HEK293 (cell line): ENCODE measurements around the gene GPR84.
A peak's percentile ranks its signal among the peaks of the same experiment; 100 is the strongest.

Source experiments
- CTCF ChIA-PET: fragments of 350-600 bp; formaldehyde crosslinking; extraction: SDS; loops from one replicate; lab custom pipeline; 2021; ENCODE audit warnings: antibody characterized with exemption; lab: Yijun Ruan, JAX
- POLR2A ChIA-PET: fragments of 300-600 bp; formaldehyde crosslinking; extraction: SDS; loops from one replicate; lab custom pipeline; 2020; ENCODE audit warnings: antibody characterized with exemption, inconsistent platforms; lab: Yijun Ruan, JAX
- H3K27ac ChIP-seq: fragments of 200-500 bp; sonication (Bioruptor generic); 2 replicates; pipeline ENCODE4 v1.5.1; 2014; ENCODE audit warnings: low read depth, low read length, control low read depth, inconsistent platforms; ENCODE audit errors: extremely low read depth
- H3K36me3 ChIP-seq, 2 experiments: fragments of 200-500 bp in 1 of 2; sonication (Bioruptor generic) in 1 of 2; 1 replicate in 1 of 2; 2 replicates in 1 of 2; pipeline ENCODE4 v1.5.1; 2014 to 2017; ENCODE audit warnings: inconsistent platforms in 2 of 2, low read length in 2 of 2; ENCODE audit not compliant: control insufficient read depth in 2 of 2, insufficient read depth in 1 of 2
- H3K4me1 ChIP-seq: fragments of 200-500 bp; sonication (Bioruptor generic); 2 replicates; pipeline ENCODE4 v1.5.1; 2014; ENCODE audit warnings: mild to moderate bottlenecking, low read length, inconsistent platforms; ENCODE audit not compliant: control insufficient read depth, insufficient read depth
- H3K4me3 ChIP-seq: 2 replicates; pipeline ENCODE4 v1.5.1; 2011; ENCODE audit warnings: low read depth, mild to moderate bottlenecking, control low read depth, low read length, moderate library complexity
- H3K9me3 ChIP-seq: fragments of 200-500 bp; sonication (Bioruptor generic); 2 replicates; pipeline ENCODE4 v1.5.1; 2014; ENCODE audit warnings: low read depth, low read length, inconsistent platforms; ENCODE audit not compliant: control insufficient read depth, insufficient read depth
- BCL11B ChIP-seq: fragments of 450-650 bp; formaldehyde crosslinking; IDR thresholded peaks from 2 replicates; pipeline ENCODE4 v1.5.1; 2016; ENCODE audit warnings: low read depth, missing biosample characterization, missing genetic modification characterization
- GLIS1 ChIP-seq: fragments of 450-650 bp; formaldehyde crosslinking; IDR thresholded peaks from 2 replicates; pipeline ENCODE4 v1.5.1; 2016; ENCODE audit warnings: missing biosample characterization, missing genetic modification characterization
- GLIS2 ChIP-seq: fragments of 450-650 bp; formaldehyde crosslinking; IDR thresholded peaks from 2 replicates; pipeline ENCODE4 v1.5.1; 2016; ENCODE audit warnings: missing biosample characterization, missing genetic modification characterization
- SETDB1 ChIP-seq: IDR thresholded peaks from one replicate; pipeline ENCODE4 v1.6.1; 2017; ENCODE audit warnings: mild to moderate bottlenecking, low read length, moderate library complexity, mixed read lengths; ENCODE audit not compliant: insufficient read length
- SP2 ChIP-seq: fragments of 450-650 bp; formaldehyde crosslinking; IDR thresholded peaks from 2 replicates; pipeline ENCODE4 v1.5.1; 2016; ENCODE audit warnings: missing biosample characterization, missing genetic modification characterization
- ZBTB17 ChIP-seq: fragments of 450-650 bp; formaldehyde crosslinking; IDR thresholded peaks from 2 replicates; pipeline ENCODE4 v1.5.1; 2016; ENCODE audit warnings: missing biosample characterization, missing genetic modification characterization
- ZBTB21 ChIP-seq: fragments of 450-650 bp; formaldehyde crosslinking; IDR thresholded peaks from 2 replicates; pipeline ENCODE4 v1.5.1; 2017; ENCODE audit warnings: missing biosample characterization, missing genetic modification characterization
- ZBTB44 ChIP-seq: fragments of 450-650 bp; IDR thresholded peaks from 2 replicates; pipeline ENCODE4 v1.5.1; 2018; ENCODE audit warnings: missing biosample characterization, mild to moderate bottlenecking, missing genetic modification characterization
- ZBTB7A ChIP-seq: fragments of 450-650 bp; formaldehyde crosslinking; IDR thresholded peaks from 2 replicates; pipeline ENCODE4 v1.5.1; 2016; ENCODE audit warnings: low read depth, missing biosample characterization, missing genetic modification characterization
- ZIC2 ChIP-seq: fragments of 450-650 bp; formaldehyde crosslinking; IDR thresholded peaks from 2 replicates; pipeline ENCODE4 v1.5.1; 2016; ENCODE audit warnings: missing biosample characterization, missing genetic modification characterization
- ZNF10 ChIP-seq: fragments of 450-650 bp; formaldehyde crosslinking; IDR thresholded peaks from 2 replicates; pipeline ENCODE4 v1.5.1; 2017; ENCODE audit warnings: missing biosample characterization, missing genetic modification characterization
- ZNF311 ChIP-seq: fragments of 450-650 bp; formaldehyde crosslinking; IDR thresholded peaks from 2 replicates; pipeline ENCODE4 v1.5.1; 2017; ENCODE audit warnings: missing biosample characterization, missing genetic modification characterization, borderline replicate concordance
- ZNF391 ChIP-seq: fragments of 450-650 bp; formaldehyde crosslinking; IDR thresholded peaks from 2 replicates; pipeline ENCODE4 v1.5.1; 2016; ENCODE audit warnings: low read depth, missing biosample characterization, missing genetic modification characterization, borderline replicate concordance
- ZNF433 ChIP-seq: fragments of 450-650 bp; formaldehyde crosslinking; IDR thresholded peaks from 2 replicates; pipeline ENCODE4 v1.5.1; 2016; ENCODE audit warnings: missing biosample characterization, missing genetic modification characterization, low read depth
- ZNF513 ChIP-seq: fragments of 450-650 bp; IDR thresholded peaks from 2 replicates; pipeline ENCODE4 v1.5.1; 2018; ENCODE audit warnings: missing biosample characterization, missing genetic modification characterization
- ZNF571 ChIP-seq: fragments of 450-650 bp; formaldehyde crosslinking; IDR thresholded peaks from 2 replicates; pipeline ENCODE4 v1.5.0; 2017; ENCODE audit warnings: missing biosample characterization, missing genetic modification characterization
- ZNF692 ChIP-seq: fragments of 450-650 bp; formaldehyde crosslinking; IDR thresholded peaks from 2 replicates; pipeline ENCODE4 v1.5.1; 2016; ENCODE audit warnings: missing biosample characterization, missing genetic modification characterization
- TF ChIP-seq, protein P1 (sequence below): fragments of 450-650 bp; formaldehyde crosslinking; IDR thresholded peaks from 2 replicates; pipeline ENCODE4 v1.5.1; 2016; ENCODE audit warnings: missing biosample characterization, missing genetic modification characterization

GPR84 gene

DNA sequence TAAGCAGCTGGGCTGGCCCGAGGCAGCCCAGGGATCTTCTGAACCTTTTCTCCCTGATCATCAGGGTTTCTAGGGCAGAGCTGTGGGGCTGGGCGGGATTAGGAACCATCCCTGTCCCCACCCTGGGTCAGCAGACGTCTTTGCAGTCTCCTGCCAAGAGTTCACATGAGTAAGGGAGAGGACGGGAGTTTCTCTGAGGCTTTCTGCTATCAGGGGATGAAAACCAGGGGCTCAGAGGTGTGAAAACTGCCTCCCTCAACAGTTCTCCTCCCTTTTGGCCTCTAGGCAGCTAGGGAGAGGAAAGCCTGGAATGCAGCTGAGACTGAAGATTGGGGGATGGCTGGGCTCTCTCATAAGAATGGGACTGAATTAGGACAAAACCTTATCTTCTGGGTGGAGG, 12.3 kb upstream of the GPR84 start (continued):
- TF ChIP-seq ZBTB21 (tag by site-specific recombination) (no peak), ZNF692 (tag by site-specific recombination) (no peak), SETDB1 (no peak), ZNF571 (no peak)
- TF ChIP-seq, protein P1, sequence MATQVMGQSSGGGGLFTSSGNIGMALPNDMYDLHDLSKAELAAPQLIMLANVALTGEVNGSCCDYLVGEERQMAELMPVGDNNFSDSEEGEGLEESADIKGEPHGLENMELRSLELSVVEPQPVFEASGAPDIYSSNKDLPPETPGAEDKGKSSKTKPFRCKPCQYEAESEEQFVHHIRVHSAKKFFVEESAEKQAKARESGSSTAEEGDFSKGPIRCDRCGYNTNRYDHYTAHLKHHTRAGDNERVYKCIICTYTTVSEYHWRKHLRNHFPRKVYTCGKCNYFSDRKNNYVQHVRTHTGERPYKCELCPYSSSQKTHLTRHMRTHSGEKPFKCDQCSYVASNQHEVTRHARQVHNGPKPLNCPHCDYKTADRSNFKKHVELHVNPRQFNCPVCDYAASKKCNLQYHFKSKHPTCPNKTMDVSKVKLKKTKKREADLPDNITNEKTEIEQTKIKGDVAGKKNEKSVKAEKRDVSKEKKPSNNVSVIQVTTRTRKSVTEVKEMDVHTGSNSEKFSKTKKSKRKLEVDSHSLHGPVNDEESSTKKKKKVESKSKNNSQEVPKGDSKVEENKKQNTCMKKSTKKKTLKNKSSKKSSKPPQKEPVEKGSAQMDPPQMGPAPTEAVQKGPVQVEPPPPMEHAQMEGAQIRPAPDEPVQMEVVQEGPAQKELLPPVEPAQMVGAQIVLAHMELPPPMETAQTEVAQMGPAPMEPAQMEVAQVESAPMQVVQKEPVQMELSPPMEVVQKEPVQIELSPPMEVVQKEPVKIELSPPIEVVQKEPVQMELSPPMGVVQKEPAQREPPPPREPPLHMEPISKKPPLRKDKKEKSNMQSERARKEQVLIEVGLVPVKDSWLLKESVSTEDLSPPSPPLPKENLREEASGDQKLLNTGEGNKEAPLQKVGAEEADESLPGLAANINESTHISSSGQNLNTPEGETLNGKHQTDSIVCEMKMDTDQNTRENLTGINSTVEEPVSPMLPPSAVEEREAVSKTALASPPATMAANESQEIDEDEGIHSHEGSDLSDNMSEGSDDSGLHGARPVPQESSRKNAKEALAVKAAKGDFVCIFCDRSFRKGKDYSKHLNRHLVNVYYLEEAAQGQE (tag by site-specific recombination), result no peak

DNA sequence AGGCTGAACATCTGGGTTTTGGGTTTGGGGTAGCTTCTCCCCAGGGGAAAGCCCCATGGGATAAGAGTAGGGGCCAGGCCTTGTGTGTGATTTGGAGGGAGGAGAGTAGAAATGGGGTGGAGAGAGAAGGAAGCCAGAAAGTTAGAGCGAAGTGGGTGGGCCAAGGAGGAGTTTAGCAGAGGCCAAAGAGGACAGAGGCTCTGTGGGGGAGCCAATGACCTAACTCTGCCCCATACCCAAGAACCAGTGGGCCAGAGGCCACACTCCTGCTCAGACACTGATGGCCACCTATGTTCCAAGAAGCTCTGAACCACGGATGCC, 10.9 kb upstream of the GPR84 start:
- H3K36me3 ChIP-seq, result peaks cover 0 to 85% of the 10 kb centered on the region in 2 experiments; a peak in 1 of 3 replicates
- peak overlapping the region; percentile 30; the same call in 1 of the 2 replicates for H3K27ac ChIP-seq
- peaks cover 19% of the 10 kb centered on the region for H3K4me1 ChIP-seq
- CTCF ChIA-PET, result interaction anchor here (0.9 to 1.6 kb wide), 3 partner anchors 12 to 24 kb away, joined by 3 to 7 read pairs (median 6); no protein-coding TSS in a partner anchor
- no peak overlapping the region for H3K4me3 ChIP-seq
- H3K9me3 ChIP-seq, result no peaks in the 10 kb centered on the region
- TF ChIP-seq BCL11B (tag by site-specific recombination) (no peak), ZBTB44 (tag by site-specific recombination) (no peak), ZNF433 (no peak), ZBTB17 (tag by site-specific recombination) (no peak), ZNF513 (tag by site-specific recombination) (no peak), GLIS1 (peak; percentile 64), ZNF311 (tag by site-specific recombination) (no peak), SP2 (tag by site-specific recombination) (no peak), ZBTB7A (tag by site-specific recombination) (no peak), ZNF391 (no peak), GLIS2 (tag by site-specific recombination) (peak; percentile 11; the same call in 1 of the 2 replicates), ZNF10 (tag by site-specific recombination) (no peak), ZIC2 (no peak)
- TF ChIP-seq, protein P1 (tag by site-specific recombination), result no peak
- POLR2A ChIA-PET, result no interaction called here
